ENCODE results near the gene FAM234A.
A peak's percentile ranks its signal among the peaks of the same experiment; 100 is the strongest.

FAM234A gene

GRCh38 chr16:283033-283805 lies 48.6 kb downstream of the FAM234A start, which contains the start of gene PDIA2:
TSS of gene PDIA2 (plus strand) at chr16:283164. CDS start at chr16:283170, 6 bp downstream.
- DNase-seq: no peak

GRCh38 chr16:284204-285120 lies 49.8 kb downstream of the FAM234A start:
- no peak for DNase-seq

GRCh38 chr16:285146-286055 lies 50.8 kb downstream of the FAM234A start:
- DNase-seq: no peak

GRCh38 chr16:286491-287297 lies 52.1 kb downstream of the FAM234A start:
- DNase-seq: no peak

GRCh38 chr16:287298-287811 lies 52.7 kb downstream of the FAM234A start:
- DNase-seq: peak; percentile 41

- no peak for DNase-seq
These were observed 53.6 kb downstream of the FAM234A start for GRCh38 chr16:287981-288920.

GRCh38 chr16:289395-289997 lies 54.9 kb downstream of the FAM234A start:
- DNase-seq: no peak

- no peak for DNase-seq
These were observed 55.5 kb downstream of the FAM234A start for GRCh38 chr16:290015-290680.

- no peak for DNase-seq
These were observed 56.2 kb downstream of the FAM234A start for GRCh38 chr16:290681-291405.

GRCh38 chr16:291539-291938 lies 56.9 kb downstream of the FAM234A start:
- DNase-seq: no peak

GRCh38 chr16:293043-293775 lies 58.6 kb downstream of the FAM234A start:
- DNase-seq: no peak

- no peak for DNase-seq
These were observed 61.7 kb downstream of the FAM234A start for GRCh38 chr16:296276-296675.

- no peak for DNase-seq
These were observed 62.3 kb downstream of the FAM234A start for GRCh38 chr16:296806-297510.

- DNase-seq: no peak
These were observed 63.2 kb downstream of the FAM234A start for GRCh38 chr16:297832-298231.

- no peak for DNase-seq
These were observed 66.6 kb downstream of the FAM234A start for GRCh38 chr16:301235-301634.

- DNase-seq: no peak
These were observed 67.3 kb downstream of the FAM234A start for GRCh38 chr16:301950-302349.

GRCh38 chr16:303760-304505 lies 69.3 kb downstream of the FAM234A start:
- no peak for DNase-seq
